ENCODE results near the gene ACO2.

The ACO2 gene

DNA sequence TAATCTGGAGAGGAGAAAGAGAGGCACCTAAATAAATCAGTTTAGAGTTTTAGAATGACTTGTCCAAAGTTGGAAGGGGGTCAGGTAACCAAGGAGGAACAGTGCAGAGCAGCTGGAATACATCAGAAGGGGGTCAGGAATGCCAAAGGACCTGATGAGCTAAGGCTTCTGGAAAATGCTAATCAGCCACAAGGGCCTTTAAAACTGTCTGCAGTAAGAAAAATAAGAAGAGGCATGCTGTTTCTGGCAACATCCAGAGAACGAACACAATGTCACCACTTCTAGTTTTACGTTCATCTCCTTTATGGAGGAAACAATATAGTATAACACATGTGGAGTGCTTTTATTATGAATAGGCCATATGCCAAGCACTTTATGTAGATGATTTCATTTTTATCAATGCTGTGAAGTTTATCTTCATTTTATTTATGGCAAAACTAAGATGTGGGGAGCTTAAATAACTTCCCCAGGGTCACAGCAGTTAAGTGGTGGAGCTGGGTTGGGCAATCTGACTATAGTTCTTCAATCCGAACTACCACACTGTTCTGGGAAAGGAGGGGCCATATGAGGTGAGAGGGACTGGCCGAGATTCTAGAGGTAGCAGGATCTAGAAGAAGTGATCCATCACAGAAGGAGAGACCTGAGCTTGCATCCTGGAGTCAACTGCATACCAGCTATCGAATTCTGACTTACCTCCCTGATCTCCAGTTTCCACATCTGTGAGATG, 22.6 kb downstream of the ACO2 start:
- no peak for DNase-seq

DNA sequence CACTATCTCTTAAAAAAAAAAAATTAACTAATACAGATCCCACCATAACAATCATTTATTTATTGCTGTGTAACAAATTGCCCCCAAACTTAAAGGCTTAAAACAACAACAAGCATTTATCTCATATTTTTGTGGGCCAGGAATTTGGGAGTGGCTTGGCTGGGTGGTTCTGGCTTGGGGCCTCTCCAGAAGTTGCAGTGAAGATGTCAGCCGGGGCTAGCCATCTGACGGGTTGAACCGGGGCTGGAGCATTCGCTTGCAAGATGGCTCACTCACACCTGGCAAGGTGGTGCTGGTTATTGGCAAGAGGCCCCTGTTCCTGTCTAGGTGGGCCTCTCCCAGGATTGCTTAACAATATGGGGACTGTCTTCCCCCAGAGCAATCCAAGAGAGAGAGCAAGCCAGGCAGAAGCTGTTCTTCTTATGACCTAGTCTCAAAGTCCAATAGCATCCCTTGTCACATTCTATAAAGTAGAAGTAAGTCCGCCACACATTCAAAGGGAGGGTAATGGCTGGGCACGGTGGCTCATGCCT, 29.5 kb downstream of the ACO2 start:
- no peak for DNase-seq

DNA sequence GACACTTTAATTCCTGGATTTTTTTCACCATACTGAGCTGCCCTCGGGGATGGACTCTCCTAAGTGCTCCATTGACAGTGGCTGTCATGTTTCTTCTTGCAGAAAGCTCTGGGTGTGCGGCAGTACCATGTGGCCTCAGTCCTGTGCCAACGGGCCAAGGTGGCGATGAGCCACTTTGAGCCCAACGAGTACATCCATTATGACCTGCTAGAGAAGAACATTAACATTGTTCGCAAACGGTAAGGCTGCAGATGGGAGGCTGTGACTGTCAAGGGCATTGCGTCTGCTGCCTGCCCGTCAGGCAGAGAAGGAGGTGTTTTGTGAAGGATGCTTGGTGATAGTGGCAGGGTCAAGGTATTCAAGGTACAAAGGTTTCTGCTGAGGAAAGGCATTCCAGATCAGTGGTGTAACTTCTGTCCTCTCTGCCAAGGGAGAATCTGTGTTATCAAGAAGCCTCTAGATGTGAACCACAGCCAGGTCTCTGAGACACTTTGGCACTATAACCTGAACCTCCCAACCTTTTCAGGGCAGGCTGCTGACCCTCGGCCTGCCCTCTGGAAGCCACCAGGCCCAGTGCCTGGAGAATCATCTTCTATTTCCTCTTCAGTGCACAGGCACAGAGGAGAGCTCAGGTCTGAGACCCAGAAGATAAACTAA, 30.8 kb downstream of the ACO2 start:
- no peak for DNase-seq

DNA sequence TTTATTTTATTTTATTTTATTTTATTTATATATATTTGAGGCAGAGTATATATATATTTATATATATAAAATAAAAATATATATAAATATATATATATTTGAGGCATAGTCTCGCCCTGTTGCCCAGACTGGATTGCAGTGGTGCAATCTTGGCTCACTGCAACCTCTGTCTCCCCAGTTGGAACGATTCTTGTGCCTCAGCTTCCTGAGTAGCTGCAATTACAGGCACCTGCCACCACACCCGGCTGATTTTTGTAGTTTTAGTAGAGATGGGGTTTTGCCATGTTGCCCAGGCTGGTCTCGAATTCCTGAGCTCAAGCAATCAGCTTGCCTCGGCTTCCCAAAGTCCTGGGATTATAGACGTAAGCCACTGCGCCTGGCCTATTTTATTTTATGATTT, 31.4 kb downstream of the ACO2 start:
- no peak for DNase-seq

DNA sequence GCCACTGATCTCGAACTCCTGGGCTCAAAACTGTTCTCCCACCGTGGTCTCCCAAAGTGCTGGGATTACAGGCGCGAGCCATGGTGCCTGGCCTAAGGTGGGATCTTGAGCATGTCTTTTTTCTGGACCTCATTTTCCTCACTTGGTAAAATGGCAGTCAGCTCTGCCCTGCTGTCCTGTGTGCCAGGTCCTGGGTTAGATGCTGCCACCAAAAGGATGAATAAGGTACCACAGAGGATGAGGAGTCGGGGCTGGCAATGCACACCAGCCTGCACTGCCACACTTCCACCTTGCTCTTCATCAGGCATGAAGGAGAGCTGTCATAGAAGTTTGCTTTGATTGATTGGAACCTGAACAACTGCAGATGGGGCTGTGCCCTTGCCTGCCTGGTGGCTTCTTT, 32.3 kb downstream of the ACO2 start:
- peak; percentile 22 for DNase-seq

DNA sequence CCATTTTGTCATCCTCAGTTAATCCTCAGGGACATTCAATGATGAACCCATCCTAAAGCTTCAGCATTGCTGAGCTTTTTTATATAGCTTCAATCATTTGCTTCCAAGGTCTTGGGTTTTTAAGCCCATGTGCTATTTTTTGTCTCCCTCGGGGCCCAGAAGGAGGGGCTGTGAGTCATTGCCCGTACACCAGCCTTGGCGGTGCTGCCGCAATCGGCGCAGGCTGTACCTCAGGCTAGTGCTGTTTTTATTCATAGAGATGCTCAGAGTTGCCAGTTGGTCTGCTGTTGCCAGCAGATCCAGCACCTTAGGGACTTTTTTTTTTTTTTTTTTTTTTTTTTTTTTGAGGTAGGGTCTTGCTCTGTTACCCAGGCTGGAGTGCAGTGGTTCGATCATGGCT, 35.5 kb downstream of the ACO2 start:
- DNase-seq: no peak

DNA sequence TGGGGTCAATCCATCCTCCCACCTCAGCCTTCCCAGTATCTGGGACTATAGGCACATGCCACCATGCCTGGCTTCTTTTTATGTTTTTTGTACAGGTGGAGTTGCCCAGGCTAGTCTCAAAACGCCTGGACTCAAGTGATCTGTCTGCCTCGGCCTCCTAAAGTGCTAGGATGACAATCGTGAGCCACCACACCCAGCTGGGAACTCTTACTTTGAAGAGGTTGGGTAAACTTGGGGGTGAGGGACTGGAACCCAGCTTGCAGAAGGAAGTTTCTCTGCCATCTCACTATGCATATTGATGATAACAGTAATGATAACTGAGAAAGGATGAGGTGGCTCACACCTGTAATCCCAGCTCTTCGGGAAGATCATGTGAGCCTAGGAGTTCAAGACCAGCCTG, 35.9 kb downstream of the ACO2 start:
- no peak for DNase-seq

DNA sequence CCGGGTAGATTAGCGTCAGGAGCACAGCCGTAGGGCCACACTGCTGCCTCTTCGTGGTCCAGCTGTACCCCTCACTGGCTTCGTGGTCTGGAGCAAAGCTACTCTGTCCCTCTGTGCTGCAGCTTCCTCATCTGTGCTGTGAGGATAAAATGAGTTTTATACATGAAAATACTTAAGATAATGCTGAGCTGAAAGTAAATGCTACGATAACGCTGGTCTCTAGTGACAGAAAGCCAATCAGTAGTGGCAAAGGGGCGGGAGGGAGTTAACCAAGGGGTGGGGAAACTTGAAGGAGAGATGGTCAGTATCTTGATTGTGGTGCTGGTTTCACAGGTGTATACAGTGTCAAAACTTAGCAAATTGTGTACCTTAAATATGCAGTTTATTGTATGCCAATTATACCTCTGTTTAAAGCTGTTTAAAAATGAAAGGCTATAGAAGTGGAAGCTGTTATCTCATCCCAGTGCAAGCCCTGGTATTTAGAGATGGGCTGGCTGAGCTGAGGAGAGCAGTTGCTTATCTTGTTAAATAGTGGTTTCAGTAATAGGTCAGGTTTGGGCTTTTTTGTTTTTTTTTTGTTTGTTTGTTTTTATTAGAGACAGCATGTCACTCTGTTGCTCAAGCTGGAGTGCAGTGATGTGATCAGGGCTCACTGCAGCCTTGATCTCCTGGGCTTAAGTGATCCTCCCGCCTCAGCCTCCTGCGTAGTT, 36.7 kb downstream of the ACO2 start:
- DNase-seq: no peak

DNA sequence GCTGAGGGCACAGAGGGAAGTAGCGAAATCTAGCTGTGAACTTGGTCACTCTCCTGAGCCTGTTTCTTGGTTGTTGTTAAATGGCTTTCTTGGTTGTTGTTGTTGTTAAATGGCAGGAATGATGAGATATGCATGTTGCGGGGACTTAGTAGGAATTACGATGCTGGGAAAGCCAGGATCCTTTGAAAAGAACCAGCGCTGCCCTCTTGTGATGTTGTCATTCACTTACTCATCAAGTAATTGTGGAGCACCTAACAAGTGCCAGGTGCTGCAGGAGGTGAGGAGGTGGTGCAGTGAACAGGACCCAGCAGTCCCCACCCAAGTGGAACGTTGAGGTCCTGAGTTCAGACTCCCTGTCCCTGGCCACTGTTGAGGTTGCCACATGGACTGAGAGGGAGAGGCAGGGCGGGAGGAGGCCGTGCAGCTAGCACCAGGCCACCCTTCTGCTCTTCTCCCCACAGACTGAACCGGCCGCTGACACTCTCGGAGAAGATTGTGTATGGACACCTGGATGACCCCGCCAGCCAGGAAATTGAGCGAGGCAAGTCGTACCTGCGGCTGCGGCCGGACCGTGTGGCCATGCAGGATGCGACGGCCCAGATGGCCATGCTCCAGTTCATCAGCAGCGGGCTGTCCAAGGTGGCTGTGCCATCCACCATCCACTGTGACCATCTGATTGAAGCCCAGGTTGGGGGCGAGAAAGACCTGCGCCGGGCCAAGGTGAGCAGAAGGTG, 38.6 kb downstream of the ACO2 start:
- DNase-seq: no peak

DNA sequence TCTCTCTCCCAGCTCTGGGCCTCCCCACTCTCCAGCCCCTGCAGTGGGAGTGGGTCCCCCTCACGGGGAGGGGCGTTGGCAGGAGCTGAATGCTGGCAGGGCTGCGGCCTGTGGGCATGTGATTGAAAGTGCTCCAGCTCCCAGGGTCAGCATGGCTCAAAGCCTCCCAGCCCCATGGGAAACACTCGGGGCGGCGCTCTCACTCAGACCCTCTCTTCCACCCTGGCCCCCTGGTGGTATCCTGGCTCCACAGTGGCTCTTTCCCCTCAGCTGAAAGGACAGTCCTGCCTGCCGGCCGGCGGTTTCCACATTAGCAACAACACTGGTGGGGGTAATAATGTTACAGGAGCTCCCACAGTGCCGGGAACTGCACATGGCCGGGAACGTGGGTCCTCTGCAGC, 39.9 kb downstream of the ACO2 start:
- no peak for DNase-seq

DNA sequence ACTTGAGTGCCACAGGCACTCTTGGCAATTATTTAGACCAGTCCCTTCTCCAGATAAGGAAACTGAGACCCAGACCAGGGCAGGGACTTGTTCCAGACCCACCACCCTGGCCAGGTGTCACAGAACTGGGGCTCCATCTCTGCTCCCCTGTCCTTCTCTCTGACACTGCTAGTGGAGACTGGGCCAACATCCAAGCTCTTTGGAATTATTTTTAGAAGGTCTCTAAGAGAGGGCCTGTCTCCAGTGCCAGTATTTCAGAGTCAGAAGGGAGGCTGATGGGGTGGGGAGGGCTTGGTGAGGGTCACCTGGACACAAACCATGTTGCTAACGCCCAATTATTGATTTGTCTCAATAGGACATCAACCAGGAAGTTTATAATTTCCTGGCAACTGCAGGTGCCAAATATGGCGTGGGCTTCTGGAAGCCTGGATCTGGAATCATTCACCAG, 42.6 kb downstream of the ACO2 start:
- no peak for DNase-seq

DNA sequence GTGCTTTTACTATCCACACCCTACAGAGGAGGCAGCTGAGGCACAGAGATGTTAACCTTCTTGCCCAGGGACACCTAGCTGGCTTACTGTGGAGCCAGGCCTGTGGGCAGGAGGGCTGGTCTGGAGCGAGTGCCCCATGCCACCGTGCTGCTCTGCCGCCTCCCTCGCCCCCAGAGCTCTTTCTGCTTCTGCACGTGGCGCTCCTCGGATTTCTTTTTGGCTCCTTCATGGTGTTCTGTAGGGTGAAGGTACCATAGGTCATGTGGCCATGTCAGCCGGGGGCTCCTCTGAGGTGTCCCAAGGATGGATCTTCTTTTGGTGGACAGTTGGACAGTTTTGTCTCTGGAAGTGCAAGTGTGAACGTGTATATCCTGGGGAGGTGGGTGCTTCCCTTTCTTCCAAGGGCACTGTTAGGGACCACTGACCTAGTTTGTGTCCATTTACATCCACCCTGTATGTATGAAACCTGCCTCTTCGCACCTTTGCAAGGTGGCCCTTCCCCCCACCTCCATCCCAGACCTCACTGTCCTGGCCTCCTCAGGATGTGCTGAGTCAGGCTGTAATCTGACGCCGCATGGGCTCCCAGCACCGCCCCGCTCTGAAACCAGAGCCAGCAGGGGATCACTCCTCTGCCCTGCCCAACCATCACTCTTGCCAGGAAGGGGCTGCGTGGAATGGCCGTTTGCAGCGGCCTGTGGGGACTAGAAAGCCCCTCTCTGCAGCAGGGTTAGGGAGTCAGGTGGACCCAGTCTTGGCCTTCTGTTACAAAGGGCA, 43.7 kb downstream of the ACO2 start:
- no peak for DNase-seq

DNA sequence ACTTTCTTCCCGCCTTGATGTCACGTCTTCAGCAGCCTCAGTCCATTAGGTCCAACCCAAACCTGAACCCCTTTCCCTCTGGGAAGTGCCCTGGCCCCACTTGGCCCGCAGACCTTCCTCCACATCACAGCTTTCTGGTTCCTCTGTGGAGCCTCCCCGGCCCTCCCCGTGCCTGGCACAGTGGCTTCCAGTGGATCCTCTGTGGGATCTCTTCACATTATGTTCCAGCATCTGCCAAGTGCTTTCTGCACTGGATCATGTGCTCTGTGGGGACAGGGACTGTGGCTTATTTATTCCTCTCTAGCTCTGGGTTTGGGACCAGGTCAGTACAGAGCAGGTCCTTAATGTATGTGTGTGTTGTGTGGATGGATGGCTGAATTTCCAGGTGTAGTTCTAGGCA, 44.5 kb downstream of the ACO2 start:
- no peak for DNase-seq

DNA sequence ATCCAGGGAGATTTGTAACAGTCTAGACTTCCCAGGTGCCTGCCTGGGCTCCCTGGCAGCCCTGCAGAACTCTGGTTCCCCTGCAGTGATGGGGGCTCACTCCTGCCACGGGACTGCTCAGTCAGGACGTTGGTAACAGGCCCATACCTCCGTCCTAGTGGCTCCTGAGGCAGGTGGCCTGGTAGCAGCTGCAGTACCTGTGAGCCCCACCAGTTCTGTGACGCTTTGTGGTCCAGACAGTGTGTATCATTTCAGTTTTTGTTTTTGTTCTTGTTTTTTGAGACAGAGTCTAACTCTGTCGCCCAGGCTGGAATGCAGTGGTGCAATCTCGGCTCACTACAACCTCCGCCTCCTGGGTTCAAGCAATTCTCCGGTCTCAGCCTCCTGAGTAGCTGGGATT, 47.5 kb downstream of the ACO2 start:
- no peak for DNase-seq

DNA sequence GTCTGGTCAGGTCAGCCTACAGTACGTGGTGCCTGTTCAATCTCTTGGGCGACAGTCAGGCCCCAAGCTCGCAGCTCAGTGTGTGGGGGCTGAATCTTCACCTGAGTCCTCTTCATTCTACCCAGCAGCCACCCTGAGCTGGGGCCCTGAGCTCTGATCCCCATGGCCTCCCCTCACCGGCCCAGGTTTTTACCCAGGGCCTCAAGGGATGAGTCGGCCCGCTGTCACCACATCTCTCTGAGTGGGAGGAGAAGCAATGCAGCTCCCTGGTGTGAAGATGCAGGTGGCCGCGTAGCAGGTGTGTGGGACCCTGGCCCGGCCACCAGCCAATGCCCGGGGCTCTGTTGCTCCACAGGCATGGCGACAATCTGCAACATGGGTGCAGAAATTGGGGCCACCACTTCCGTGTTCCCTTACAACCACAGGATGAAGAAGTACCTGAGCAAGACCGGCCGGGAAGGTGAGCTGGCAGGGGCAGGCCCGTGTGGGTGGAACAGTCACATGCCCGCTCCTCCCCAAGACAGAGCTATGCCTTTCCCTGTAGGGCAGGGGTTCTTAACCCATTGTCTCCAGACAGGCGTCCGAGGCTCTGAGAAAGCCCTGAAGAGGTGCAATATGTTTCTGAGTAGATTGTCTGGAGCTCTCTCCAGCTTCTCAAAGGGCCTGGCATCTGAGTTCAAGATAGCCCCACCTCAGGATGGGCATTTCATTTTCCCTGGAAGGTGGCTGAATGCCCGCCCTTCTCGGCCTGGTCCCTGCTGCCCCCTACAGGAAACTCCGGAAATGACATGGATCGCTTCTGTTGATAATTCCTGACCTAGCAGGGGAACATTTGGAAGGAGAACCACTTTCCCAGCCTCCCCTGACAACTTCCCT, 48.5 kb downstream of the ACO2 start:
- peak; percentile 65 for DNase-seq

DNA sequence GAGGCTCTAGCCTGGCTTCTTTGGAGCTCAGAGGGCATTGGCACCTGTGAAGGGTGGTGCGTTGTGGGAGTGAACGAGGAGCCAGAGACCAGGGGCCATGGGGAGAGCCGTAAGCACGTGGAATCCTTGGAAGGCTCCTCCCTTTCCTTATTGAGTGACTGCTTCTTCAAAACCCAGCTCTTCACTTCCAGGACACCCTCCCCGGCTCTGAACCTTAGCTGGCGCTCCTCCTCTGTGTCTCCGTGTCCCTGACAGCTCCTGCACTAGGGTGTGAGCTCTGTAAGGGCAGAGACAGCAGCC, 49.1 kb downstream of the ACO2 start:
- no peak for DNase-seq

DNA sequence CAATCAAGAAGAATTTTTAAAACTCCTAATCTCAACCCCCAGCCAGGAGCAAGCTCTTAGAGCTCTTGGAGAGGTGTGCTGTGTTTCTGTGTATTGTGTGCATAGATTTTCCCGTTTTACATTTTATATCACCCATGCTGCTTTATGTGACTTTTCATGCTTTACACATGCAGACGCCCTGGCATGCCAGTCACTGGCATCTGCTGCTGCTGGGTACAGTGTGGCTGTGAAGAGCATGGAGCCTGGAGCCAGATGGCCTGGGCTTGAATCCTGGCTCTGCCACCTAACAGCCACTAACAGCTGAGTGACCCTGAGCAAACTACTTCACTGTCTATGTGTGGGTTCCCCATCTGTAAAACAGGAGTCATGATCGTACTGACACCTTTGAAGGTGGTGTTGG, 52.2 kb downstream of the ACO2 start:
- no peak for DNase-seq

DNA sequence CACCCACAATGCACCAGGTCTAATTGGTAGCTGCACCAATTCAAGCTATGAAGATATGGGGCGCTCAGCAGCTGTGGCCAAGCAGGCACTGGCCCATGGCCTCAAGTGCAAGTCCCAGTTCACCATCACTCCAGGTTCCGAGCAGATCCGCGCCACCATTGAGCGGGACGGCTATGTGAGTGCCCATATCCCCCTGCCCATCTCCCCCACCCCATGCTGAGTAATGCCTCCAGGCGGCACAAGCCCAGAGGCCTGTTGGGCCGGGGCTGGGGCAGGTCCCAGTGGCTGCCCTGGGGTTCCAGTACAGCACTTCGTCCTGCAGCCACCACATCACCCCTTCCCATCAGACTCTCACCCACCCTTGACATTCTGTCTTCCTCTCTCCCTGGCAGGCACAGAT, 53.9 kb downstream of the ACO2 start:
- no peak for DNase-seq

DNA sequence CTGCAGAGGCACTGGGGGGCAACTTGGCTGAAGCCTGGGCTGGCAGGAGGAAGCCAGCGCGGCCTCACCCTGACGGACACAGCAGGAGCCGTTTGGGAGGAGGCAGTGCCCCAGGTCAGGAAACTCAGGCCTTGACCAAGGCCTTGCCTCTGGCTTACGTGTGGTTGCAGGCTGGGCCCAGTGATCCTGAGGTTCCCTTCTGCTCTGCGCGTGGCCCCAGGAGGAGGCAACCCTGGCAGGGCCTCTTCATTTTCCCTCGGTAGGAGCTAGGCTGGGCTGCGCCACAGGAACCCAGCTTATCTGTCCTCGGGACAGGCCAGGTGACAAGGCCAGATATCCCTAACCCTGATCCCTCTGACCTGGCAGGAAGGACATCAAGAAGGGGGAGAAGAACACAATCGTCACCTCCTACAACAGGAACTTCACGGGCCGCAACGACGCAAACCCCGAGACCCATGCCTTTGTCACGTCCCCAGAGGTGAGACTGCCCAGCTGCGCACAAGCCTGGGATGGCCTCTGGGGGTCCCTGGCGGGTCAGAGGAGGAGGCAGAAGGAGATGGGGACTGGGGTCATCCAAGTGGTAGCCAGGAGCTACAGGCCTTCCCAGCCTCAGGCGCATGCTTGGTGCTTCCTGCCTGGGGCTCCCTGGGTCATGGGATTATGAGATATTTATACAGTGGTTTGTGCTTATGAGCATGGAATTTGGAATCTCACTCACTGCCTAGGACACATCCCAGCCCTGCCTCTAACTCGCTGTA, 54.7 kb downstream of the ACO2 start:
- DNase-seq: no peak

DNA sequence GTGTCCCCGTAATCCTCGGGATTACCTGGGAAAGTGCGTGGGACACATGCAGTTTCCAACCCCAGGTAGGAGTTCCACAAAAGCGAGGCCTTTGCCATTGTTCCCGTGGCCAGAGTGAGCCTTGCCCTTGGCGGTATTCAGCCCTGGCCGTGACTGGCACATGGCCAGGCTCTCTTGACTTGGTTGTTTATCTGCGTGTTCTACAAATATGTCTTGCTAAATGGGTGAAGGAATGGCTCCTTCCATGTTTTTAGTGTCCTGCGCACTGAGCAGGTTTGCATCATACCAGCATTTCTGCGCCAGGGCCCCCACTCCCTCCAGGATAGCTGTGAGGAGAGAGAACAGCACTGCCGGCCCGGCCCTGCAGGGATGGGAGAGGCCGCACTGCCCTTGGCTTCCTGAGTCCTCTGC, 55.3 kb downstream of the ACO2 start:
- DNase-seq: no peak

All from NCI-H82 (cell line).